COLO829 (cell line): ENCODE results near the gene HS6ST1.

Experiments used
- DNase-seq: peaks from one replicate; pipeline ENCODE4 v3.0.0; 2012; ENCODE audit warnings: low spot score

The HS6ST1 gene

GRCh38 chr2:128318776-128319464, at the start of gene HS6ST1:
HS6ST1 (minus strand) TSS chr2:128318868; CDS start chr2:128318563, 305 bp downstream.
- DNase-seq = peak; percentile 61

GRCh38 chr2:128367601-128368359, 49.1 kb upstream of the HS6ST1 start:
- no peak for DNase-seq

DNA sequence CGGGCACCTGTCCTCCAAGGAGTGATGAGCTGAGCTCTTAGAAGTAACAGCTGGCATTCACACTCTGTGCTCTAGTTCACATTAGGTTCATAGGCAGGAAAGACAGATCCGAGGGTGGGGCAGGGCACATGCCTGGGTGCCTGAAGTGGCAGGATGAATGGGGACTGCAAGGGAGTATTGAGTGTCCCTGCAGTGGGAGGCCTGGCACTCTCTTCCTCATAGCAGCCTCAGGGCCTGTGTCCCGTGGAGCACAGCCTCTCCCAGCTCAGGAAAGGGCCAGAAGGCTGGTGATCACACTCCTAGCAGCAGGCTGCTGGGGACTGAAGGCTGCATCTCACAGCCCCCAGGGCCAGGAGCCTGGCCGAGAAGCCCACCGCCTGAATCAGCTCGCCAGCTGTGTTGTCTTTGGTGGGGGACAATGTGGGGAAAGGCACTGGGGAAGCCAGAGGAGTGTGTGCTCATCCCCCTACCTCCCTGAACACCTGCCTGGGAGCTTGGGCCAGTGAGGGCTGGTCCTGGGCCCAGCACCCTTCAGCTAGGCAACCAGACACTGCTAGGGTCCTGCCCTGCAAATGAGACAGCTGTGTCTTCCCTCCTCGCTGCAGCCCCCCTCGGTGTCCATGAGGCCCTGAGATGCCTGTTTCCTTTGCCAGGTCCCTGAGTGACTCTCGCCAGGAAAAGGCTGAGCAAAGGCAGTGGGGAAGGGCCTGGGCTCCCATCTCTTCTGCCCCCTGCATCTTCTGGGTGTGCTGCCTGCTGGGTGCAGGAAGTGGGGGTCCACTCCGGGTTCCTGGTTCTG, 48.2 kb upstream of the HS6ST1 start:
- DNase-seq = no peak

DNA sequence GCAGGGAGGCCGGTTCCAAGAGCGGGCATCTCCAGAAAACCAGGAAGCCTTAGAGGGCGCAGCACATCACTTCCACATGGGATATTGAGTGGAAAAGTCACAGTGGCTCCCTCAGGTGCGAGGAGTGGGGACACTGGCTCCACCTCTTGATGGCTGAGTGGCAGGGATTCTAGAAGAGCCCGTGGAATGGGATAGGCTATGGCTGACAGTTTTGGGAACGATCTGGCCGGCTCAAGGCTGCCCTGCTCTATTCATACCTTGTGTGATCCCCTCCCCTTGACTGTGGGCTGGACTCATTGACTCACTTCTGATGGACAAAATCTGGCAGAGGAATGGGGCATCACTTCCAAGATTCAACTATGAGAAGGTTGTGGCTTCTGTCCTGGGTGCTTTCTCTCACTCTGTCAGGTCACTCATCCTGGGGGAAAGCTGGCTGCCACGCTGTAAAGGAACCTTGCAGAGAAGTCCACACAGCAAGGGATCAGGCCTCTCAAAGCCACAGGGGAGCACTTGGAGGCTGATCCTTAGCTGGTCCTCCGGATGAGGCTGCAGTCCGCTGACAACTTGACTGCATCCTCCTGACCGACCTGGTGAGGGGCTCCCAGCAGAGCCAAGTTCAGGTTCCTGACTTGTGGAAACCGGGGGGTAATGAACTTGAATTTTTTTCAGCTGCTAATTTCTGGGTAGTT, 46.7 kb upstream of the HS6ST1 start:
- DNase-seq = no peak

GRCh38 chr2:128364441-128364911, 45.8 kb upstream of the HS6ST1 start:
- DNase-seq = no peak

DNA sequence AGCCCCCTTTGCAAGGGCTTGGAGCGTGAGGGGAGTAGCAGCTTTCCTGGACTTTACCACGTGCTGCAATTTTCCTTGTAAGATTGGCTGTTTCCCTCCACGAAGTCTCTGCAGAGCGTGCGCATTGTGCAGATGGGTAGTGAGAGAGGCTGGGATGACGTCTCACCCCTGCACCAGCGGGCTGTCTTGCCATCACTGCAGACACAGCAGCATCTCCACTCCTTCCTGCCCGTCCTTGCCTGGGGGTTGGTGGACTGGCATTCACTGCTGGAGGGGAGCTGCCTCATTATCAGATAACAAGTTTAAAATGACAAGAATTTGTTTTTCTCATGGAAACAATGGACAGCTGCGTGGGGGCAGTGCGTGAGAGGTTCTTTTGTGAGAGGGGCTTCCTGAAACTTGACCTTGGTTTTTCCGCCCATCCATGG, 45.3 kb upstream of the HS6ST1 start:
- no peak for DNase-seq

GRCh38 chr2:128362889-128363228, 44.2 kb upstream of the HS6ST1 start:
- no peak for DNase-seq

GRCh38 chr2:128362176-128362888, 43.7 kb upstream of the HS6ST1 start:
- no peak for DNase-seq

DNA sequence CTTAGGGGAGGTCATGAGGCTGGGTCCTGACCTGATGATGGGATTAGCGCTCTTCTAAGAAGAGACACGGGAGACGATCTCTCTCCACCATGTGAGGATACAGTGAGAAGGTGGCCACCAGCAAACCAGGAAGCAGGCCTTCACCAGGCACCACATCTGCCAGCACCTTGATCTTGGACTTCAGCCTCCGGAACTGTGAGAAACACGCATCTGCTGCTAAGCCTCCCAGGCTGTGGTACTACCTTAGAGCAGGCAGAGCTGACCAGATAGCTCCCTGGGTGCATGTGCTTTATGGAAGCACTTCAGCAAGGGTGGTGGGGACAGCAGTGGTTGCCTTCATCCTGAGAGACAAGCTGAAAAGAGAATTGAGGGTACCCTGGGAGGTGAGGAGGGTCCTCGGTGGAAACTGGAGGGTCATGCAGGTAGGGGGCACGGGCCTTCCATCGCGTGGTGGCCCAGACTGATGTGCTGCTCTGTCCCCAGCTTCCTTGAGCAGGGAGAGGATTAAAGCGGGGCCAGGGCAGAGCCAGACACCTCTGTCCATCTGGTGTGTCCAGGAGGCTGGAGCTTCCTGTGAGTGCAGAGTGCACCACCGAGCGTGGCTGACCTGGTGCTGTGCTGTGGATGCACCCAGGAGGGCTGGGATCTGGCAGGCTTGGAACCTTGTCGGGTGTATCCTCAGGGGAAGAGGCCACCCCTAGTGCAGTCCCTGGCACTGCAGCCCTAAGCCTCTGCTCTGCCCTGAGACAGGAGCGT, 42.9 kb upstream of the HS6ST1 start:
- DNase-seq = no peak

DNA sequence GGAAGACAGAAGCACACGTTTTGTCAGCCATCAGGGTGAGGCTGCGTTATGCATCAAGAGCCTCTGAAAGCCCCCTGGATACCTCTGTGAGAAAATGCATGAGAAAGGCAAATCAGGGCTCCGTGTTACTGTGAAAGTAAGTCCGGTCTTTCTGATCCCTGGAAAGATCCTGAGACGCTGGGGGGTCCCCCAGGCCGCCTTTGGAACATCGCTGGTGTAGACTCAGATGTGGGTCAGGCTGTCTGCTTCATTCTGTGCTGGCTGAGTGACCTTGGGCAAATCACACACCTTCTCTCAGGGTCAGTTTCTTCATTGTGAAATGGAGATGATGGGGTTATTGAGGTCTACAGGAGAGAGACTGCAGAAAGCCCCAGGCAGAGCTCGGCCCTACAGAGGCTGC, 42.0 kb upstream of the HS6ST1 start:
- no peak for DNase-seq

DNA sequence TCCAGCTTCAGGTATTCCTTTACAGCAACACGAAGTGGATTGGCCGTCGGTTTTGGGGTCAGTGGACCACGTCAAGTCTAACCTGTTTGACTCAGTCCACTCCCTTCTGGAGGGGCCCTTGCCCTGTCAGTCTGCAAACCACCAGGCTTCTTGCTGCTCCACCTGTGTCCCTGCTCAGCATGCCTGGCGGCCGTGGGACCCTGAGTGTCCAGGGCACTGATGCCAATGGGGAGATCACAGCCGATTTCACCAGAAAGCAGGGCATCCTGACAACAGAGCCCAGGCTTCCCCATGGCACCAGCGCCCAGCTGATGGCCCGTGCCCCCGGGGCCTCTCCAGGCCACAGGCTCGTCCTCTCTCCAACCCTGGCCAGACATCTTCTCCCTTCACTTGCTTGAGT, 41.2 kb upstream of the HS6ST1 start:
- no peak for DNase-seq

DNA sequence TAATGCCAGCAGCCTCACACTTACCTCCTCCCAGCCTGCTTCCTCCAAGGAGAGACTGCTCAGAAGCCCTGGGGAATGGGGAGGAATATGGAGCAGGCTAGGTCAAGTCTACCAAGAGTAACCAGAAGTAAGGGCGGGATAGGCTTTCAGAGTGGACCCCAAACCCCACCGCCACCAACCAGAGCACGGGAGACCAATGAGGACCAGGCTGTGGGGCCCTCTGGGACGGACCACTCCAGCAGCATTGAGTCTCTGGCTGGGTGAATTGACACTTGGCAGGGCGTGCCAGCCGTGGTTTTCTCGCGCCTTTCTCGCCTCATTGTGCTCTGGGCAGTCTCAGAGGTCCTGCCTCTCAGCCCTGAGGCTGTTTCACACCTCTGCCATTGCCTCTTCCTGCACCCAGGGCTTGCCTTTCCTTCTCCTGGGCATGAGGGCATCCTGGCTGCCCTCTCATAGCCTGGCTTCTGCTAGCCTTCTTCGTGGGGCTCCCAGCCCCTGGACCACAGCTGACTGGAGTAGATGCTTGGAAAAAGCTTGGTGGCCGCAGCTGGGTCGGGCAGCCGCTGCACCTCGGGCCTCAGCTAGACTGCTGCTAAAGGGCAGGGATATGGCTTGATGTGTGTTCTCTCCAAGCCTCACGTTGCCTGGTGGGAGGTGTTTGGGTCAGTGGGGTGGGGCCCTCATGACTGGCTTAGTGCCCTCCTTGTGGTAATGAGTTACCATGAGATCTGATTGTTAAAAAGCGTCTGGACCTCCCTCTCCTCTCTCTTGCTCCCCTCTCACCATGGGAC, 40.5 kb upstream of the HS6ST1 start:
- DNase-seq = no peak

- no peak for DNase-seq
Measured at GRCh38 chr2:128357506-128358370, 39.1 kb upstream of the HS6ST1 start.

DNA sequence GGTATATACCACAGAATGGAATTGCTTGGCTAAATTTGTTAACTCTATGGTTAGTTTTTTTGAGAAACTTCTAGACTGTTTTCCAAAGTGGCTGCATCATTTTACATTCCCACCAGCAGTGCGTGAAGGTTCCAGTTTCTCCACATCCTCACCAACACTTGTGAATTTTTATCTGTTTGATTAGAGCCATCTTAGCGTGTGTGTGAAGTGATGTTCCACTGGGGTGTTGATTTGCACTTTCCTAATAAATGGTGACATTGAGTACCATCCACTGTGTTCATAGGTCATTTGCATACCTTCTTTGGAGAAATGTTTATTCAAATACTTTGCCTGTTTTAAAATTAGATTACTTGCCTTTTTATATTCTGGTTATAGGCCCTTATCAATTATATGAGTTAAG, 37.5 kb upstream of the HS6ST1 start:
- no peak for DNase-seq

- no peak for DNase-seq
Measured at GRCh38 chr2:128354726-128355470, 36.2 kb upstream of the HS6ST1 start.

DNA sequence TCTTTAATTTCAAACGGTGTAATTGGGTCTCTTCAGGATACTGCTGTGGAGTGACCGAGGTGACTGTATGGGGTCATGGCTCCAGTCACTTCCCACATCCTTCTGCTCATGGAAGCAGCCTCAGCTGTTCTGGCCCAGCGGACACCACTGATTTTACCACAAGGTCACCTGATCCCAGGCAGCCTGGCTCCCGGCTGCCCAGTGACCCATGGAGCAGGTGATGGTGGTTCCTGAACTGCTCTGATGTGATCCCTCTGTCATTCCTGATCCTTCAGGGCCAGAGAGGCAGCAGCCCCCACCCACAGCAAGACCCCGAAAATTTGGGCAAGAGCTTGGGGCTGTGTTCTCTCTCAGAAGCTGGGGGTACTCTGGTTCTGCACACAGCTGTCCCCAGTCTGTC, 35.5 kb upstream of the HS6ST1 start:
- DNase-seq = no peak

DNA sequence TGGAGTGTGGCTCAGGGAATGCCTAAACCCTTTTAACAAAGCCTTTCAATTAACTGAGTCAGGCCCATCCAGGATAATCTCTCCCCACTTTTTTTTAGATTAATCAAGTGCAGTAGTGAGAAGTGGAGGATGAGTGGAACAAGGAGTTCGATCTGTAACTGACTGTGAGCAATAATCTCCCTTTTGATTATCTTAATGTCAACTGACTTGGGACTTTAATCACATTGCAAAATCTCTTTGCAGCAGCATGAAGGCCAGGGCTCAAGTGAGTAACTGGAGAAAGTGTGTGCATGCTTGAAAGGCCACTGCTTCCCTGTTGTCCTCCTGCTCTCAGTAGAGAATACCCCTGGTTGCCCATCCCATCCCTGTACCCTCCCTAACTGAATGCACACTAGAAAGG, 32.1 kb upstream of the HS6ST1 start:
- no peak for DNase-seq

GRCh38 chr2:128348701-128349100, 30.0 kb upstream of the HS6ST1 start:
- DNase-seq = no peak
